HG03469 (cell line): ENCODE data around the gene KTI12.

Experiments used
- ATAC-seq: cut with Tn5 transposase; IDR thresholded peaks from one replicate; pipeline ENCODE4 v1.9.1; 2021; ENCODE audit warnings: mild to moderate bottlenecking, moderate library complexity, moderate number of reproducible peaks; ENCODE audit not compliant: unreplicated experiment

KTI12 gene

DNA sequence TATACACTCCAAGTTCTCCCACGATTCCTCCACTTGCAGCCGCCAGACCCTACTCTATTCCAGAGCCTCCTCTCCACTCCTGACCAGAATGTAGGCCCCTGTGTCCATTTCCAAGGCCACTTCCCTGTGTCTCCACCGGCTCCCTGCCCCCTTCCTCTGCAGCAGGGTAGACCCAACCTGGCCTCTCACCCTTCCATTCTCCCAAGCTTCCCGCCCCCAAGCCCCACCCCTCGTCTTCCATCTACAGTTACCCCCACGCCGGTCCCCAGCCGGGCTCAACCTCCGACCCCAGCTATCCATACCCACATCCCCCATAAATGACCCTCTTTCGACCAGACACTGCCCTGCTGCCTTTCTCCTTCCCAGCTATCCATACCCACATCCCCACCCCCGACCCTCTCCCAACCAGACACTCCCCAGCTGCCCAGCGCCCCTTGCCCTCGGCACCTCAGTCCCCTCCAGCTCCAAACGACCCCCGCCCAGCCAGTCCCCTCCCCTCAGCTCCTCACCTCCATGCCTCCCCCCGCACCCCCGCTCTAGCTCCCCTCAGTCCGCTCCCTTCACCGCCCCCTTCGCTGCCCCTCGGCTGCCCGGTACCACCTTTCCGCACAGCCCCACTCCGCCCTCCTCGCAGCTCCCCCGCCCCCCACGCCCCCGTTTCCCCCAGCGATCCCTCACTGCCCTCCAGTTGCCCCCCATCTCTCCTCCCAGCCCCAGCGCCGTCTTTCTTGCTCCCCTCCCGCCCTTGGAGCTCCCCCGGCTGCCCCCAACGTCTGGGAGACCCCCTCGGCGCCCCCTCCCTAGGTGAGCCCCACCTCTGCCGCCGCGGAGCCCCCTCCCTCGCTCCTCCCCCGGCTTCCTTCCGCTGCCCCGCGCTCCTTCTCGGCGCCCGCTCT is 43.8 kb downstream of the KTI12 start:
- ATAC-seq = no peak

DNA sequence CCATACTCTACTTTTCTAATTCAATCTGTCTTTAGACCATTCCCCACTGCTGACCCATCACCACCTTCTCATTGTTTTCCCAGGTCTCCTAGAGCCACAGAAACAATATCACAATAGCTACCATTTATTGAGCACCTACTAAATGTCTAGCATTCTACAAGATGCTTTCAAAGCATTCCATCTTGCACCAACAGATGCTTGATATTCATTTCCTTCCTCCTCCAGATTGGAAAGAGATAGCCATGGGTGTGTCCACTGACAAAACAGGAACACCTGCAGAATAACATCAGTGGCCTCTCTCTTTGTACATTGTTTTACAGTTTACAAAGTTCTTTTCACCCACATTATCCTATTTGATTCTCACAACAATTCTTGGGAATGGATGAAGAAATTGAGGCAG is 45.4 kb downstream of the KTI12 start:
- ATAC-seq = no peak

DNA sequence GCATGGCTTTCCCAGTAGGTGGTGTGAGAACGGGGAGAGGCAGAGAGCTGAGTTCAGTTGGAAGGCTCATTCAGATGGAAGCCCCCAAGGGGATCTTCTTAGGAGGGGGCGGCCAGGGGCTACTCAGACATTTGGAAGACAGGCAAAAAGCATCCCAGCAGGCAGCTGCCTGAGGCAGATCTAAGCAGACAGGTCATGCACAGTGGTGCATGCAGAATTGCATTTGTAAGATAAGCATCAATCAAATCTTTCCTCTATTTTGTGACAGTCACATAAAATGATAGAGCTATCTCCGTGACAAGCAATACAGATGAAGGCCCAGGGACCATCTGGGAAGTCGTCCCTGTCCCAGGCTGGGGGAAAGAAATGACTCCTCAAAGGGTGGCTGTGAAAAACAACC is 46.9 kb downstream of the KTI12 start:
- ATAC-seq = no peak

DNA sequence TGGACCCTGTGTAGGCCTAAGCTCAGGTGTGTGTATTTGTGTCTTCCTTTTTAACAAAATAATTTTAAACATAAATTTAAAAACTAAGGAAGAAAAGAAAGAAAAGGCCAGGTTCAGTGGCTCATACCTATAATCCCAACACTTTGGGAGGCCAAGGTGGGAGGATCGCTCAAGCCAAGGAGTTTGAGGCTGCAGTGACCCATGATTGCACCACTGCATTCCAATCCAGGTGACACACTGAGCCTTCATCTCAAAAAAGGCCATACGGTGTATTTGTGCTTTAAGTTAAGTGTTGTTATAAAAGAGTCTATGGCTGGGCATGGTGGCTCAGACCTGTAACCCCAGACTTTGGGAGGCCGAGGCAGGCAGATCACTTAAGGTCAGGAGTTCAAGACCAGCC is 51.4 kb downstream of the KTI12 start:
- ATAC-seq = no peak
